HG03558 (cell line): Measurements from ENCODE around the gene PRTG.
"Not testable (repeated sequence)": the region's sequence is repeated elsewhere in the genome, so short reads cannot be mapped to it uniquely, and the experiment has no call there.

ENCODE experiments used
- ATAC-seq: cut with Tn5 transposase; IDR thresholded peaks from one replicate; pipeline ENCODE4 v1.9.1; 2021; ENCODE audit warnings: moderate number of reproducible peaks; ENCODE audit not compliant: unreplicated experiment; ENCODE audit errors: extremely low read depth

The PRTG gene

GRCh38 chr15:55649058-55649423 lies 93.9 kb downstream of the PRTG start:
- no peak for ATAC-seq

GRCh38 chr15:55638764-55639163 lies 104.2 kb downstream of the PRTG start:
- ATAC-seq = no peak

- ATAC-seq = no peak
Observed at GRCh38 chr15:55637086-55637485, 105.9 kb downstream of the PRTG start.

DNA sequence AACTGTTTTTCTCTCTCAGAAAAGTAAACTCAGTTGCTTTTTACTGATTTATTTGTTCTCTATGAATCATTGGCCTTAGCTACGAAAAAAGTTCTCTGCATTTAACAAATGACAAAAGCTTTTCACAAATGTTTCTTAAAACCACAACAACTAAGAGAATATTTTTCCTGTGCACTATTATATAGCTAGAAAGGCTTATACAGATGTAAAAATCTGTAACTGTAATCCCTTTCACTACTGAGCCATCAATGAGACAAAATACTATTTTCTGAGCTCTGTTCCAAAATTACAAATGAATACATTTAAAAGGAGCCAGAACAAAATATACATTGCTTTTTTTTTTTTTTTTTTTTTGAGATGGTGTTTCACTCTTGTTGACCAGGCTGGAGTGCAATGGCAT lies 109.2 kb downstream of the PRTG start:
- ATAC-seq = no peak

- ATAC-seq = no peak
Observed at GRCh38 chr15:55632434-55632833, 110.5 kb downstream of the PRTG start.

DNA sequence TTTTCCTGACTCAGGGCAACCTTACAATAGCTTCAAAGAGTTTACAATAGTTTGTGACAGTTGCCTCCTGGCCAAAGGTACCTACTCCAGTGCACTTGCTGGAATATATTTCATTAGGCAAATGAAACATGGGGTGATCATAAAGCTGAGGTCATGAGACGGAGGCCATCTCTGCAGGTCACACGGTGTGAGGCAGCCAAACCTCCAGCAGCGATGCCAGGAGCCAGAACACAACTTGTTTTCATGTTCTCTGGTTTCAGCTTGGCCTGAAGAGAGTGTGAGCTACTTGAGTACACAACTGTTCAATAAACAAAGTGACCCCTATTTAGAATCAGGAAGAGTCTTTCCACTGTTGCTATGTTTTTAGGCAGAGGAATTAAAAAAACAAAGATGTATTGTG lies 112.1 kb downstream of the PRTG start:
- ATAC-seq = no peak

GRCh38 chr15:55628369-55628730 lies 114.6 kb downstream of the PRTG start:
- no peak for ATAC-seq

DNA sequence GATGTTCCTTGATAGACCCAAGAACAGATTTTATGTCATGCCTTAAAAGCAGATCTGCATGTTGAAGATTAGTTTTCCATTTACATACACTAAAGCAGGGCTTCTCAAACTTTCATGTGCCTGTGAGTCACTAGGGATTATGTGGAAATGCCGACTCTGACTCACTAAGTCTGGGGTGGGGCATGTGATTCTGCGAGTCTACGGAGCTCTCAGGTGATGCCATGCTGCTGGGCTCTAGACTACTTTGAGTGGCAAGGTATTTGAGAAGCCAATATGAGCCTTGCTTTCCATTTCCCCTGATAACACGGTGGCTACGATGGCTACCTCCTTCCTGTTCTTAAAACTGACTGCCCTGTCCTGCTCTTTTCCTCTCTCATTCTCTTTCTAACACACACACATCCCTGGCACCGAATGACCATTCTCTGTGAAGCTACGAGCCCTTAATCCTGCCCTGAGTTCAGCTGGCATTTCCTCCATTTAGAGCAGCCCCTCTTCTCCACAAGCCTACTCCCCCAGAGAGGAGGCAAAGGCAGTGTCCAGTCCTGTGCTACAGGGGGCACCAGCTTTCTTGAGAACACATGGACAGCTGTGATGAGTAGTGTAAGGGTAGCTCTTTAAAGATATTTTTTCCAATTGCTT lies 115.1 kb downstream of the PRTG start:
- ATAC-seq = no peak

DNA sequence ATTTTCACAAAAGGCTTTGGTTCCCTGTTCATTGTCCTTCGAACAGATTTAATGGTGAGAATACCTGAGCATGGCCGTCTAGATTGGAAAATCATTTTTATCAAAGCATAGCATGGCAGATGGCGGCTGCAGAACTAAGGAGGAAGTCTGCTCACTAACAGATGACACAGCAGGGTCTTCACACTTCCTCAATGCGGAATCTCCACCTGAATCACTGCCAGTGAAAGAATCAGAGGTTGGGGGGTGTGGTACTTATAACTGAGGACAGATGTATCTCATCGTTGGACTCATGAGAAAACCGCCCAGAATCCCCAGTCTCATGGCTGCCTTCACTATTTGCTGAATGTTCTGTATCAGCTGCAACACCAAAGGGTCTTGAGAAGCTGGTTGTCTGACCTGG lies 123.2 kb downstream of the PRTG start:
- ATAC-seq = no peak

DNA sequence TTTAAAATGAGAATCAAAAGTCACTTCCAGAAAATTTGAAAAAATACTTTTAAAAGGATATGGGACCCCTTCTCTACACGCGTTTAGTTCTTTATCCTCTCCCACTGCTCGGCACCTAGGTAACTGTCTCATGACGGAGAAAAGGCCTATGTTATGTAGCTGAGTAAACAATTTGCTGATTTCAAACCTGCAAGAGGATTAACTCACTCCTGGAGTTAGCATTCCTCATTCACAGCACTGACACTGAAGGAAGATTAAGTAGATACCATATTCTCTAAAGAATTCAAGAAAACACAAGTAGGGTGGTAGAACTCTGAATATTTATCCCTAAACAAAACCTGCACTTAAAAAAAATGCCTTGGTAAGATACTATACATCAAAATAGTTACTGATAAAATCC lies 124.6 kb downstream of the PRTG start:
- no peak for ATAC-seq

DNA sequence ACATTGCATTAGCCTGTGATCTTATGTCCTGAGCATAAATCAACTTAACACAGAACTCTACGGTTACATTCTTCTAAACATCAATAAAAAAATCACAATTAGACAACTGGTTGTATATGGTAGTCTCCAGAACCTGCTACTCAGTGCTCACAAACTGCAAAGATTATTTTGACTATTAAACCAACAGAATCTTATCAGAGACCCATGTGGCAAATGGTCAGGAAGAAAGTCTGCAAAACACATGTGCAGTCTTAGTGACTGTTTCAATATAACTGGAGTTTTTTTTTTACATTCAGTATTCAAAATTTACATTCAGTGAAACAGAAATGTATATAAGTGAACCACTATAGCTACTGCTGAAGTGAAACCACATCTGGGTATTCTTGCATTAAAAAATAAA lies 127.5 kb downstream of the PRTG start:
- no peak for ATAC-seq

GRCh38 chr15:55613727-55614126 lies 129.2 kb downstream of the PRTG start:
- ATAC-seq = no peak

DNA sequence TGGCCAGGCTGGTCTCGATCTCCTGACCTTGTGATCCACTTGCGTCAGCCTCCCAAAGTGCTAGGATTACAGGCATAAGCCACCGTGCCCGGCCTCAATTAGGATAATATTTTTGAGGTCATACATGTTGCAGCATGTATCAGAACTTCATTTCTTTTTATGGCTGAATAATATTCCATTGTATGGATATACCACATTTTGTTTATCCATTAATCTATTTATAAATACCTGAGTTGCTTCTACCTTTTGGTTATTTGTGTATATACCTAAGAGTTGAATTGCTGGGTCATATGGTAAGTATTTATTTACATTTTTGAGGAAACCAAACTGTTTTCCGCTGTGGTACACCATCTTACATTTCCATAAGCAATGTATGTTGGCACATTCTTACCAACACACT lies 136.7 kb downstream of the PRTG start:
- ATAC-seq = no peak

DNA sequence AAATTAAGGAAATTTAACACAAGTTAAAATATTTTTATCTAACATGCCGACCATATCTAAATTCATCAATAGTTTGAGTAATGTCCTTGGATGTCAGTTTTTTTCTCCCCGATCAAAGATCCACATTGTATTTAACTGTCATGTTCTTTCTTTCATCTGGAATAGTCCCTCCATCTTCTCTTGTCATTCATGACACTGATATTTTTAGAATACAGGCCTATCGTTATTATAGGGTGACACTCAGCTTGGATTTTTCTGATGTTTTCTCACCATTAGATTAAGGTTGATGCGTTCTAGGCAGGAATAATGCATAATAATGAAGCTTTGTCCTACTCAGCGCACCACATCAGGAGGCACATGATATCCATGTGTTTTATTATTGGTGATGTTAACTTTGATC lies 141.6 kb downstream of the PRTG start:
- ATAC-seq = no peak

- no peak for ATAC-seq
Observed at GRCh38 chr15:55599439-55599838, 143.5 kb downstream of the PRTG start.

DNA sequence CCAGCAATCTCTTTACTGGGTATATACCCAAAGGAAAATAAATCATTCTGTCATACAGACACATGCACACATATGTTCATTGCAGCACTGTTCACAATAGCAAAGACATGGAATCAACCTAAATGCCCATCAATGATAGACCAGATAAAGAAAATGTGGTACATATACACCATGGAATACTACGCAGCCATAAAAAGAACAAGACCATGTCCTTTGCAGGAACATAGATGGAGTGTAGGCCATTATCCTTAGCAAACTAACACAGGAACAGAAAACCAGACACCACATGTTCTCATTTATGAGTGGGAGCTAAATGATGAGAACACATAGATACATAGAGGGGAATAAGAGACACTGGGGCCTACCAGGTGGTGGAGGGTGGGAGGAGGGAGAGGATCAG lies 149.9 kb downstream of the PRTG start:
- not testable (repeated sequence) for ATAC-seq

GRCh38 chr15:55590788-55591187 lies 152.2 kb downstream of the PRTG start:
- ATAC-seq = no peak

DNA sequence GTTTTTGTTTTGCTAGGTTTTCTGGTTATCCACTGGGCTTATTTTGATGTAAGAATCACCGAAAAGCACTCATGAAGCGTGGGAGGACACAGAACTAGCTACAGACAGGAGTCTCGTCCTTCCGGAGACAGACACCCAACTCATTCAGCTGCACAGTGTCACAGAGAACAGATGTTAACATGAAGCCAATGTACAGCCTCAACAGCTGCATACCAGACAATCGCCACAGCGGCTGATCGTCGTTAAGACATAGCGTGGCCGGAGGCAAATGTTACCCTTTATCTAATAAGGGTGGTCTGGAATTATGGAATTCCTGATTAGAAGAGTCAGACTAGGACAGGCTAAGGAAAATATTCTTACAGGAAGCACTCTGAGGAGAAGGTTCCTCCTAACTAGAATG lies 153.7 kb downstream of the PRTG start:
- ATAC-seq = no peak

GRCh38 chr15:55588815-55589115 lies 154.2 kb downstream of the PRTG start:
- no peak for ATAC-seq

DNA sequence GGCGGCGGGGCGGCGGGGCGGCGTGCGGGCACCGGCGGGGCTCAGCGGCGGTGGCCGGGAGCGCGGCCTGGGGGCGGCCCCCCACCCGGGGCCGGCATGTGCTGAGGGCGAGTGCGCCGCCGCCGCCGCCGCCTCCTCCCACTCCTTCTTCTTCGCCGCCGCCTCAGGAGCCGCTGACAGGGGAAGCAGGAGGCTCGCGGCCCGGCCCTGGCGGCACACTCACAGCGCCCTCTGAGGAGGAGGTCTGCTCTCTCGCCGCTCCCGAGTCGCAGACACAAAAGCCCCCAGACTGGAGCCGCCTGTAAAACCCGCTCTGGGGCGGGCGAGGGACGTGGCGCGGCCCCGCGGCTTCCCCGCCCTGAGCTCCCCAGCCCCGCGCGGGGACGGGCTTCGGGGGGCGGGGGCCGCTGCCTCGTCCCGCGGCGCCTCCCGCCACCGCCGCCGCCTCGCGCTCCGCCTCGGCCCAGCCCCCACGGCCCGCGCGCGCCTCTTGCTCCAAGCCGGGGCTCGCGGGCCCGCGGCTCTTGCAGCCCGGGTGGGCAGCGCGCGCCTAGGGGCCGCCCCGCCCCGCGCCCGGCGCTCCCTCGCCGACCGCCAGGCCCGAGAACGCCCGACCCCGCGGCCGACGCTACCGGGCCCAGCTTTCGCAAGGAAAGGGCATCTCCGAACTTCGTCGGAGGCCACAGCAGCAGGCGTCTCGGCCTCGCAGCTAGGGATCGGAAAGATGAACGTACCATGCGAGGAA lies 154.7 kb downstream of the PRTG start, which contains the start of gene PYGO1:
TSS of gene PYGO1 (minus strand) at position 276 of the 745 bp plus-strand sequence. CDS start 462 bp downstream, outside the sequence.
- ATAC-seq = no peak

DNA sequence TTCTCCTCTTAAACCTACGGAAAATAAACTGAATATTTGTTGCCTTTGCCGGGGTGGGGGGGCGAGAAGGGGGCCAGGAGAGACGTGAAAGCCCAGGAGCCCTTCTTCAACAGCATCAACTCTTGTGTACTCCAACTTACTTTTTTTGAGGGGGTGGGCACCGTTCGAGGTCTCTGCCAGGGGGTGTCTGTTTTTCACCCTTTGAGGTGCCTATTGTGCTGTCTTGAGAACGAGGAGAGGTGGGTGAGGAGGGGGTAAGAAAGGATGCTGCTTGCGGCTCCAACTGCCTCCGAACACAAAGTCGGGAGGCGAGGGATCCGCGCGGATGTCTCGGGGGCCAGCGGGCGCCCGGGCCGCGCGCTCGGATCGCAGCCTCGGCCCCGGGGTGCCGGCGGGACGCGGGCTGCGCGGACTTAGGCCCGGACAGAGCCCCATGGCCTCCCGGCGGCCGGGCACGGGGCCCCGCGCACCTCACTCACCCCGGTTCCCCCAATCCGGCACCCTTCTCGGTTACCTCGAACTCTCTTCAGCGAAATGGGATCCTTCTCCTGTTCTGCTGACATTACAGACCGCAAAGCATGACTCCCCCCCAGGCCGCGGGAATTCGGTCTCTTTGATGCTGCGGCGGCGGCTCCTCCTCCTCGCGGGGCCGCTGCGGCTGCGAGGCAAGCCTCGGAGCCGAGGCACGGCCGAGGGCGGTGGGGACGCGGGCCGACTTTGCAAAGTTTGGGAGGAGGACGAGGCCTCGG lies 155.5 kb downstream of the PRTG start:
- ATAC-seq = no peak

DNA sequence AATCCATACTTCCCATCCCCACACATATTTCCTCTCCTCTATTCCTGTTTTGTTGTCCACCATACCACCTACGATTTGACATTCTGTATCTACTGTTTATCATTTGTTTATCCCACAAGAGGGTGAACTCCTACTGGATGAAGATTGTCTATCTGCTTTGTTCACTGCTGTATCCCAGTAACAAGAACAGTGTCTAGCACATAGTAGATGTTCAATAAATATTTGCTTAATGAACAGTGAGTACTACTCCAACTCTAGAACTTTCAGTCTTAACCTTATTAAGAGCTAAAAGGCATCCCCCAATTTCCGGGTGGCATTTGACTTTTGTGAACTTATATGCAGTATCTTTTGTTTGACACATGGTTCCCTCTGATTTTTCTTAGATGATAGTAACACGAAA lies 156.1 kb downstream of the PRTG start:
- no peak for ATAC-seq
